SK-N-SH treated with all-trans-retinoic acid at 6 μM for 48 hours (cell line): ENCODE results near the gene ABO.

Experiments
- ATAC-seq: fragments of 200-7000 bp; cut with Tn5 transposase; 3 replicates; pipeline ENCODE4 v1.9.1; 2020; ENCODE audit warnings: mild to moderate bottlenecking, moderate library complexity
- ARNTL ChIP-seq: fragments of 450-650 bp; formaldehyde crosslinking; IDR thresholded peaks from 2 replicates; pipeline ENCODE4 v1.5.0; 2020; ENCODE audit warnings: low read depth, mild to moderate bottlenecking, moderate library complexity, borderline replicate concordance
- BACH2 ChIP-seq: fragments of 250-450 bp; sonication (Bioruptor Pico); IDR thresholded peaks from 2 replicates; pipeline ENCODE4 v1.9.0; 2021; ENCODE audit warnings: mild to moderate bottlenecking, borderline replicate concordance
- CSDC2 ChIP-seq: fragments of 250-450 bp; sonication (Bioruptor Pico); IDR thresholded peaks from 2 replicates; pipeline ENCODE4 v1.5.0; 2020; ENCODE audit warnings: mild to moderate bottlenecking, moderate library complexity
- CSRNP3 ChIP-seq: fragments of 250-450 bp; sonication (Bioruptor Pico); IDR thresholded peaks from 2 replicates; pipeline ENCODE4 v1.5.1; 2021; ENCODE audit warnings: mild to moderate bottlenecking, moderate library complexity
- ESRRG ChIP-seq: fragments of 250-450 bp; sonication (Bioruptor Pico); IDR thresholded peaks from 2 replicates; pipeline ENCODE4 v1.6.1; 2021; ENCODE audit warnings: mild to moderate bottlenecking
- GLIS3 ChIP-seq: fragments of 250-450 bp; sonication (Bioruptor Pico); IDR thresholded peaks from 2 replicates; pipeline ENCODE4 v1.5.0; 2020; ENCODE audit warnings: mild to moderate bottlenecking, moderate library complexity
- ISL1 ChIP-seq: fragments of 250-450 bp; sonication (Bioruptor Pico); IDR thresholded peaks from 2 replicates; pipeline ENCODE4 v2.1.2; 2022; ENCODE audit warnings: mild to moderate bottlenecking, moderate library complexity
- OSR1 ChIP-seq: fragments of 250-450 bp; sonication (Bioruptor Pico); IDR thresholded peaks from 2 replicates; pipeline ENCODE4 v1.8.0; 2022; ENCODE audit warnings: moderate library complexity, mild to moderate bottlenecking, inconsistent platforms
- PPARA ChIP-seq: fragments of 250-450 bp; sonication (Bioruptor Pico); IDR thresholded peaks from 2 replicates; pipeline ENCODE4 v1.5.0; 2020; ENCODE audit warnings: mild to moderate bottlenecking, borderline replicate concordance
- SNAI2 ChIP-seq: fragments of 250-450 bp; sonication (Bioruptor Pico); IDR thresholded peaks from 2 replicates; pipeline ENCODE4 v1.5.0; 2020; ENCODE audit warnings: mild to moderate bottlenecking, moderate library complexity
- TCF4 ChIP-seq: fragments of 250-450 bp; sonication (Bioruptor Pico); IDR thresholded peaks from 2 replicates; pipeline ENCODE4 v1.8.0; 2021; ENCODE audit warnings: mild to moderate bottlenecking, moderate library complexity, borderline replicate concordance
- TOX ChIP-seq: fragments of 250-450 bp; sonication (Bioruptor Pico); IDR thresholded peaks from 2 replicates; pipeline ENCODE4 v1.8.0; 2021; ENCODE audit warnings: mild to moderate bottlenecking, moderate library complexity, borderline replicate concordance
- ZC3H10 ChIP-seq: fragments of 250-450 bp; sonication (Bioruptor Pico); IDR thresholded peaks from 2 replicates; pipeline ENCODE4 v1.5.1; 2021; ENCODE audit warnings: mild to moderate bottlenecking, moderate library complexity
- ZFP3 ChIP-seq: fragments of 250-450 bp; sonication (Bioruptor Pico); IDR thresholded peaks from 2 replicates; pipeline ENCODE4 v1.5.0; 2020; ENCODE audit warnings: mild to moderate bottlenecking, moderate library complexity
- ZFP30 ChIP-seq: fragments of 450-650 bp; formaldehyde crosslinking; IDR thresholded peaks from 2 replicates; pipeline ENCODE4 v1.5.0; 2022; ENCODE audit warnings: mild to moderate bottlenecking, moderate library complexity
- ZNF565 ChIP-seq: fragments of 450-650 bp; formaldehyde crosslinking; conservative IDR thresholded peaks from 2 replicates; pipeline ENCODE4 v1.5.0; 2020; ENCODE audit warnings: low read depth, mild to moderate bottlenecking, moderate library complexity
- ZNF70 ChIP-seq: fragments of 450-650 bp; formaldehyde crosslinking; IDR thresholded peaks from 2 replicates; pipeline ENCODE4 v1.5.0; 2020; ENCODE audit warnings: mild to moderate bottlenecking, moderate library complexity
- ZNF8 ChIP-seq: fragments of 450-650 bp; formaldehyde crosslinking; IDR thresholded peaks from 2 replicates; pipeline ENCODE4 v1.5.0; 2020; ENCODE audit warnings: mild to moderate bottlenecking, moderate library complexity
- TF ChIP-seq, protein P1 (sequence below): fragments of 250-450 bp; sonication (Bioruptor Pico); IDR thresholded peaks from 2 replicates; pipeline ENCODE4 v1.8.0; 2021; ENCODE audit warnings: low read depth, mild to moderate bottlenecking, moderate library complexity, borderline replicate concordance
- TF ChIP-seq, protein P2 (sequence below): fragments of 250-450 bp; sonication (Bioruptor Pico); IDR thresholded peaks from 2 replicates; pipeline ENCODE4 v1.5.1; 2020; ENCODE audit warnings: low read depth, mild to moderate bottlenecking, moderate library complexity
- TF ChIP-seq, protein P3 (sequence below): fragments of 250-450 bp; sonication (Bioruptor Pico); IDR thresholded peaks from 2 replicates; pipeline ENCODE4 v1.5.0; 2020; ENCODE audit warnings: mild to moderate bottlenecking, moderate library complexity

The ABO gene

GRCh38 chr9:133304477-133305377, 29.7 kb upstream of the ABO start:
- no peak for TF ChIP-seq ZC3H10
- TF ChIP-seq, protein P1, sequence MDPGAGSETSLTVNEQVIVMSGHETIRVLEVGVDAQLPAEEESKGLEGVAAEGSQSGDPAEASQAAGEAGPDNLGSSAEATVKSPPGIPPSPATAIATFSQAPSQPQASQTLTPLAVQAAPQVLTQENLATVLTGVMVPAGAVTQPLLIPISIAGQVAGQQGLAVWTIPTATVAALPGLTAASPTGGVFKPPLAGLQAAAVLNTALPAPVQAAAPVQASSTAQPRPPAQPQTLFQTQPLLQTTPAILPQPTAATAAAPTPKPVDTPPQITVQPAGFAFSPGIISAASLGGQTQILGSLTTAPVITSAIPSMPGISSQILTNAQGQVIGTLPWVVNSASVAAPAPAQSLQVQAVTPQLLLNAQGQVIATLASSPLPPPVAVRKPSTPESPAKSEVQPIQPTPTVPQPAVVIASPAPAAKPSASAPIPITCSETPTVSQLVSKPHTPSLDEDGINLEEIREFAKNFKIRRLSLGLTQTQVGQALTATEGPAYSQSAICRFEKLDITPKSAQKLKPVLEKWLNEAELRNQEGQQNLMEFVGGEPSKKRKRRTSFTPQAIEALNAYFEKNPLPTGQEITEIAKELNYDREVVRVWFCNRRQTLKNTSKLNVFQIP (CRISPR knock-in tag): no peak
- no peak for TF ChIP-seq ARNTL (CRISPR knock-in tag)
- TF ChIP-seq ZNF70 (CRISPR knock-in tag): no peak
- TF ChIP-seq ISL1 (CRISPR knock-in tag): no peak
- TF ChIP-seq, protein P2, sequence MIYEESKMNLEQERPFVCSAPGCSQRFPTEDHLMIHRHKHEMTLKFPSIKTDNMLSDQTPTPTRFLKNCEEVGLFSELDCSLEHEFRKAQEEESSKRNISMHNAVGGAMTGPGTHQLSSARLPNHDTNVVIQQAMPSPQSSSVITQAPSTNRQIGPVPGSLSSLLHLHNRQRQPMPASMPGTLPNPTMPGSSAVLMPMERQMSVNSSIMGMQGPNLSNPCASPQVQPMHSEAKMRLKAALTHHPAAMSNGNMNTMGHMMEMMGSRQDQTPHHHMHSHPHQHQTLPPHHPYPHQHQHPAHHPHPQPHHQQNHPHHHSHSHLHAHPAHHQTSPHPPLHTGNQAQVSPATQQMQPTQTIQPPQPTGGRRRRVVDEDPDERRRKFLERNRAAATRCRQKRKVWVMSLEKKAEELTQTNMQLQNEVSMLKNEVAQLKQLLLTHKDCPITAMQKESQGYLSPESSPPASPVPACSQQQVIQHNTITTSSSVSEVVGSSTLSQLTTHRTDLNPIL (CRISPR knock-in tag): no peak
- TF ChIP-seq TOX: no peak
- TF ChIP-seq ZNF565: no peak
- TF ChIP-seq BACH2 (CRISPR knock-in tag): no peak
- TF ChIP-seq ZNF8: no peak
- no peak for ATAC-seq

DNA sequence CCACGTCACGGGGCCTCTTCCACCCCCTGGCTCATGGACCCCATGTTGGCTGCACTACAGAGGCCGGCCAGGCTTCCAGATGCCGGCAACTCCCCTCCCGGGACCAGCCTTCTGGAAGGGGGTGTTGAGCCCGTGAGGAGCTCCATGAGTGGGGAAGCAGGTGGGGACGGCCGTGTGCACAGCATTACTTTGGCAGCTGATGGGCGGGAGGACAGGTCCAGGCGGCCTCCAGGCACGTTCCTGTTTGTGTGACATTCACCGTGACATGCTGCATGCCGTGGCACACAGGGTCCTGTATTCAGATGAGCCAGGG, 29.1 kb upstream of the ABO start:
- ATAC-seq: no peak
- TF ChIP-seq CSRNP3 (CRISPR knock-in tag) (no peak), GLIS3 (CRISPR knock-in tag) (no peak), SNAI2 (CRISPR knock-in tag) (no peak), ZNF8 (no peak), OSR1 (CRISPR knock-in tag) (no peak), ZC3H10 (no peak), PPARA (CRISPR knock-in tag) (no peak), ESRRG (CRISPR knock-in tag) (no peak), CSDC2 (CRISPR knock-in tag) (no peak), TCF4 (CRISPR knock-in tag) (no peak), BACH2 (CRISPR knock-in tag) (no peak), ZFP3 (no peak), ISL1 (CRISPR knock-in tag) (no peak), ZFP30 (CRISPR knock-in tag) (no peak), ARNTL (CRISPR knock-in tag) (no peak), ZNF565 (no peak), ZNF70 (CRISPR knock-in tag) (no peak)
- TF ChIP-seq, protein P3, sequence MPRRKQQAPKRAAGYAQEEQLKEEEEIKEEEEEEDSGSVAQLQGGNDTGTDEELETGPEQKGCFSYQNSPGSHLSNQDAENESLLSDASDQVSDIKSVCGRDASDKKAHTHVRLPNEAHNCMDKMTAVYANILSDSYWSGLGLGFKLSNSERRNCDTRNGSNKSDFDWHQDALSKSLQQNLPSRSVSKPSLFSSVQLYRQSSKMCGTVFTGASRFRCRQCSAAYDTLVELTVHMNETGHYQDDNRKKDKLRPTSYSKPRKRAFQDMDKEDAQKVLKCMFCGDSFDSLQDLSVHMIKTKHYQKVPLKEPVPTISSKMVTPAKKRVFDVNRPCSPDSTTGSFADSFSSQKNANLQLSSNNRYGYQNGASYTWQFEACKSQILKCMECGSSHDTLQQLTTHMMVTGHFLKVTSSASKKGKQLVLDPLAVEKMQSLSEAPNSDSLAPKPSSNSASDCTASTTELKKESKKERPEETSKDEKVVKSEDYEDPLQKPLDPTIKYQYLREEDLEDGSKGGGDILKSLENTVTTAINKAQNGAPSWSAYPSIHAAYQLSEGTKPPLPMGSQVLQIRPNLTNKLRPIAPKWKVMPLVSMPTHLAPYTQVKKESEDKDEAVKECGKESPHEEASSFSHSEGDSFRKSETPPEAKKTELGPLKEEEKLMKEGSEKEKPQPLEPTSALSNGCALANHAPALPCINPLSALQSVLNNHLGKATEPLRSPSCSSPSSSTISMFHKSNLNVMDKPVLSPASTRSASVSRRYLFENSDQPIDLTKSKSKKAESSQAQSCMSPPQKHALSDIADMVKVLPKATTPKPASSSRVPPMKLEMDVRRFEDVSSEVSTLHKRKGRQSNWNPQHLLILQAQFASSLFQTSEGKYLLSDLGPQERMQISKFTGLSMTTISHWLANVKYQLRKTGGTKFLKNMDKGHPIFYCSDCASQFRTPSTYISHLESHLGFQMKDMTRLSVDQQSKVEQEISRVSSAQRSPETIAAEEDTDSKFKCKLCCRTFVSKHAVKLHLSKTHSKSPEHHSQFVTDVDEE (CRISPR knock-in tag): no peak
- TF ChIP-seq, protein P1 (CRISPR knock-in tag): no peak
- TF ChIP-seq, protein P2 (CRISPR knock-in tag): no peak
